Stimulated activated CD4-positive, alpha-beta T cell treated with anti-CD3 and anti-CD28 coated beads, Interleukin-12 subunit alpha, Interleukin-12 subunit beta, amount 100 ng/mL, for 24 hours (primary cell): ENCODE measurements around the gene FAM186B.
"Not testable (repeated sequence)": the region's sequence is repeated elsewhere in the genome, so short reads cannot be mapped to it uniquely, and the experiment has no call there.

Experiments
- DNase-seq, 2 experiments: peaks; one replicate each; pipeline ENCODE4 v3.0.0-alpha.2; 2020; ENCODE audit warnings: low read depth in 2 of 2

The FAM186B gene

GRCh38 chr12:49635656-49636055, 30.2 kb upstream of the FAM186B start:
- DNase-seq = no peak

- no peak for DNase-seq
These were observed 29.6 kb upstream of the FAM186B start for GRCh38 chr12:49635036-49635435.

DNA sequence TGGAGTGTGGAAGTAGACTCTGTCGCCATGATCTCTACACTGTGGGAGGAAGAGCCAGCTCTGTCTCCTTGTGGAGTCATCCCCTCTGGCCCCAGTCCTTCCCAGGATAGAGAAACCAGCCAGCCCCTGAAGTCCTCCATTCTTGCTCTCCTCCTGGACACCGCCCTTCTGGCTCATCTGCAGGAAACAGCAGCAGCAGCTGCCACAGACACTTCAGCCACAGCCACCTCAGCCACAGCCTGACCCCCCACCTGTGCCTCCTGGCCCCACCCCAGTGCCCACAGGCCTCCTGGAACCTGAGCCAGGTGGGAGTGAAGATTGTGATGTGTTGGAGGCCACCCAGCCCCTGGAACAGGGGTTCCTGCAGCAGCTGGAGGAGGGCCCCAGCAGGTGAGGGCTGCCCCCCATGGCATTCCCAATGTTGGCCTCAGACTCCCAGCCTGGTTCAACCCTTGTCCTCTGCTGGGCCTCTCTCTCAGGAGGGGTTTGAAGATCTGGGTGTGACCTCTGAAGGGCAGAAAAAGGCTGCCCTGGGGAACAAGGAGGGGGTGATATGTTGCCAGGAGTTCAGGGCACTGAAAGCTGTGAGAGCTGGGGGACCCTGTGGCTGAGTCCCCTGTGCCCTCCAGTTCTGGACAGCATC, 28.4 kb upstream of the FAM186B start:
- DNase-seq = no peak

- no peak for DNase-seq
These were observed 27.7 kb upstream of the FAM186B start for GRCh38 chr12:49632986-49633702.

DNA sequence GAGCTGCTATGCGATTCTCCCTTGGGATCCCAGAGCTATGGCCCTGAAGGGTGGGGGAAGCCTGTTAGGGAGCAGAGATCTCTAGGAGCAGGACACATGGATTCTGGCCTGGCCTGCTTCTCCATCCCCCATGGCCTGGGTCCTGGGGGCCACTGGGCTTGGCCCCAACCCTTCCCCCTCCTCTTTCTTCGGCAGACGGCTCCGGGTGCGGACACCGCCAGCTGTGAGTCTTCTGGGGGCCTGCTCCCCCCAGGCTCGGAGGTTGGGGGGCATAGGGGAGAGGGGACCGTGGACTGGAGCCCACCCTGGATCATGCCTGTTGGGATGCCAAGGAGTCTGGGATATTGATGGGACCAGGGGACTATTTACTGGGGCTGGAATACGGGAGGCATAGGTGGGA, 27.0 kb upstream of the FAM186B start:
- no peak for DNase-seq

- DNase-seq = no peak
These were observed 26.0 kb upstream of the FAM186B start for GRCh38 chr12:49631336-49631907.

DNA sequence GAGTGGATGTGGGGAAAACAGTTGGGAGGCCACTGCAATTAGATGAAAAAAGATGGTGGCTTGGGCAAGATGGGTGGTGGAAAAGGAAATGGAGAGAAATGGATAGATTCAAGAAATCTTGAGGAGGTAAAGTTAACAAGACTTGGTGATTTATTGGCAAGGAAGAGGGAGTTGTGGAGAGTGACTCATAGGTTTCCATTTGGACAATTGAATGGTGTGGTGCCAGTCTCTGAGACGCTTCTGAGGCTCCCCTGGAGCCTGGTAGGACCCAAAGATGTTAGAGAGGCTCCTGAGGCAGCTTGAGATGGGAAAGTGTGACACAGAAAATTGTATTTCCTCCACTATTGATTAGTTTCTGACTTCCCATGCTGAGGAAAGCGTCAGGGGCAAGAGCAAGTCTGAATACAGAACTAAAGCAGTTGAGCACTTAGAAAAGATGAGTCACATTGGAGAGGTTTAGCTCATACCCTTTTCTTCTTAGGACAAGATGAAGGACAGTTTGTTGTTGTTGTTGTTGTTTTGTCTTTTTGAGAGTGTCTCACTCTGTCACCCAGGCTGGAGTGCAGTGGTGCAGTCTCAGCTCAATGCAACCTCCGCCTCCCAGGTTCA, 22.4 kb upstream of the FAM186B start:
- no peak for DNase-seq

GRCh38 chr12:49626836-49627235, 21.4 kb upstream of the FAM186B start:
- DNase-seq = no peak

DNA sequence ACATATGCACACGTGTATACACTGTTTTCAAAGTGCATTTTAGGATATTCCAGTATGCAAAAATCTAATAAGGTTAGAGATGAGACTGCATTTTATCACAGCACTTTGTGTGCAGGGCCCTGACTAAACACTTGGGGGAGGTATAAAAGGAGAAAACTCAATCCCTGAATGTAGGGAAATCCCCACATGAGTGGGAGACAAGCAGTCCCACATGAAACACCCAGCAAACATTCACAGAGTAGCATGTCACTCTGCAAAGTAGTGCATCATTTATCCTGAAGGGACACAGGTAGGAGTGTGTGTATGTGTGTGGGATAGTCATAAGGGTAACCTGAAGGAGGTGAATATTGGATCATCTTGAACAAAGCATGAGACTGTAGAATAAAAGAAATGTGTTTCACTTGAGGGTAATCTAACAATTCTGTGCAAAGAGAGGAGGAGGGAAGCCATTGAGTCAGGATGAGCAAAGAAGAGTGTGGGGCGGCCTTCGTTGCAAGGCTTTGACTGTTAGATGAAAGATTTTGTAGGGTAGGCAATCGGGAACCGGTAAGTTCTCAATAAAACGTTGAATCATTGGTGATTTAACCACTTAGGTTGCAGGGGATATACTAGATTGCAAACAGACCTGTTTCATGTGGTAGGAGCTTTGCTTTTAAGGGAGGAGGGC, 20.9 kb upstream of the FAM186B start:
- no peak for DNase-seq

- no peak for DNase-seq
These were observed 19.6 kb upstream of the FAM186B start for GRCh38 chr12:49624921-49625577.

DNA sequence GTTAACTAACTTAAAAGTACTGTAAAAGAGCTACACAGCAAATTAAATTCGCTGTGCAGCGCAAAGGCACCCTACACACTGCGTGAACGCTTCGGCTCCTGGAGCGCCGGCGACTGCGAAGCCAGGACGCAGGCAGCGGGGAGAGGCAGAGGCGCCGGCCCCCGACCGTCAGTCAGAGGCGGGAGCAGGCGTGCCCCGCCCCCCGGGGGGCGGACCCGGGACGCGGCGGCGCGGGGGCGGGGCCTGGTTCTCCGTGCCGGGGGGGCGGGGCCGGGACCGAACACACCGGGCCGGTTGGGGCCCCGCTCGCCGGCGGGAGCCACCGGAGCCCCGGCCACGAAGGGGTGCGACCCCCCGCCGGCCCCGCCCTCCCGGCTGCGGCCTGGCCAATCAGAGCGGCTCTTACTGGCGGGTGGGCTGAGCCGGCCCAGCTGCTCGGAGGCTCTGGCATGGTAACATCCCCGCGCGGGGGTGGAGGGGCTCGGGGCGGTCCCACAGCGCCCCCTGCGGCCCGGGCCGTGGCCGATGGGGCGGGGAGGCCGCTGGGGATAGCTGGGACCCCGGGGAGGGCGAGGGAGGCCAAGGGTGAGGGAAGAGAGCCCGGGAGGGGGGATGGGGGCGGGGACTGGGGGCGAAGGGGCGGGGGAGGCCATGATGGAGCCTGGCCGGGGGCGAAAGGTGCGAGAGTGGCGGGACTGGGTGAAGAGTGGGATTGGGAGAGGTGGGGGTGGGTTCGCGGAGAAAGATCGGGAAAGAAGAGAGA, 17.9 kb upstream of the FAM186B start, which contains the start of gene PRPF40B:
PRPF40B (plus strand) TSS at position 420 of the 763 bp plus-strand sequence; CDS start at position 450, 30 bp downstream.
- peak; percentile 58 to 72 for DNase-seq

DNA sequence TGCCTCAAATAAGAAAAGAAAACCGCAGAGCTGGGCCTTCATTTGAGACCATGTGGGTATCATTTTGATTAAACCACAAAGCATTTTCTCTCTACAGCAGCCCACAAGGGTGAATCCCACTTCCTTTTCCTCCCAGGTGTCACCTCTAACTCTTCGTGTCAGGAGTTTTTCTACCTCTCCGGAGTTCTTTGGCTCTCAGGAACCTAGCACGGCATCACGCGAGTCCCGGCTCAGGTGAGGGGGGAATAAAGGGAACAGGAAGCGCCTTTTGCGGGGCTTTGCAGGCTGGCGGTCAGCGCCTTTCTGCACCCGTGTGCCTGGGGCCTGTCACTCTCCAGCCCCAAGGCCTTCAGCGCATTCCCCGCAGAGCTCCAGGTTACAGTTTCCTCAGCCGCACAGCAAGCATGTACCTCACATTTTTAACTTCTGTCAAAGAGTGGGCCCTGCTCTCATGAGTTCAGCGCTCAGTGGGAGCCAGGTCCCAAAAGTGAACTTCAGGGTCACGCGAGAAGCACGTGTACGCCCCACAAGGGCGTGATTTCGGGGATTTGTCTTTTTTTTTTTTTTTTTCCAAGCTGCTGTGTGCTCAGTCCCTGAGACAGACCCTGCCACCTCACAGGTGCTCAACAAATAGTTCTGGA, 17.2 kb upstream of the FAM186B start:
- DNase-seq = peak; percentile 27 to 44

- no peak for DNase-seq
These were observed 16.4 kb upstream of the FAM186B start for GRCh38 chr12:49621651-49622500.

- no peak for DNase-seq
These were observed 13.8 kb upstream of the FAM186B start for GRCh38 chr12:49619286-49619685.

GRCh38 chr12:49618576-49618975, 13.1 kb upstream of the FAM186B start:
- DNase-seq = no peak

- no peak for DNase-seq
These were observed 11.2 kb upstream of the FAM186B start for GRCh38 chr12:49616533-49617219.

DNA sequence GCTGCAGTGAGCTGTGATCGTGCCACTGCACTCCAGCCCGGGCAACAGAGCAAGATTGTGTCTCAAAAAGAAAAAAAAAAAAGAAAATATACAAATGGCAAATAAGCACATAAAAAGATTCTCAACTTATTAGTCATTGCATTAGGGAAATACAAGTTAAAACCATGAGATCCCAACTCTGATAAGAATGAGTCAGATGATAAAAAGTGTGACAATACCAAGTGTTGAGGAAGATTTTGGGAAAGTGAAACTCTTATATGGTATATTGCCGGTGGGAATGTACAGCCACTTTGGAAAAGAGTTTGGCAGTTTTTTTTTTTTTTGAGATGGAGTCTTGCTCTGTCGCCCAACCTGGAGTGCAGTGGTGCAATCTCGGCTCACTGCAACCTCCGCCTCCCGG, 10.3 kb upstream of the FAM186B start:
- DNase-seq = no peak

DNA sequence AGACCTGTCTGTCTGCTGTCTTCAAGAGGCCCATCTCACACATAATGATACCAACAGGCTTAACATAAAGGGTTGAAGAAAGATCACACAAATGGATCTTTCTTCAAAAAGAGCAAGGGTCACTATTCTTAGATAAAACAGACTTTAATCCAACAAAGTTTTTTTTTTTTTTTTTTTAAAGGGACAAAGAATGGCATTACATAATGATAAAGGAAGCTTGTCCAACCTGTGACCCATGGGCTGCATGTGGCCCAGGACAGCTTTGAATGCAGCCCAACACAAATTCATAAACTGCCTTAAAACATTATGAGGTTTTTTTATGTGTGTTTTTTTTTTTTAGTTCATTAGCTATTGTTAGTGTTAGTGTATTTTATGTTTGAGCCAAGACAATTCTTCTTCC, 6.8 kb upstream of the FAM186B start:
- no peak for DNase-seq

GRCh38 chr12:49610785-49611184, 5.3 kb upstream of the FAM186B start:
- DNase-seq = not testable (repeated sequence)
